ENCODE results near the gene MAD1L1. TPM values are rescaled to one million over a fixed set of nuclear protein-coding genes. Genes with fewer than 3 reads are reported as not detected.

MAD1L1 gene
- polyA plus RNA-seq, 6 donors from 2014 or later: 109 to 209 (median 158) TPM

DNA sequence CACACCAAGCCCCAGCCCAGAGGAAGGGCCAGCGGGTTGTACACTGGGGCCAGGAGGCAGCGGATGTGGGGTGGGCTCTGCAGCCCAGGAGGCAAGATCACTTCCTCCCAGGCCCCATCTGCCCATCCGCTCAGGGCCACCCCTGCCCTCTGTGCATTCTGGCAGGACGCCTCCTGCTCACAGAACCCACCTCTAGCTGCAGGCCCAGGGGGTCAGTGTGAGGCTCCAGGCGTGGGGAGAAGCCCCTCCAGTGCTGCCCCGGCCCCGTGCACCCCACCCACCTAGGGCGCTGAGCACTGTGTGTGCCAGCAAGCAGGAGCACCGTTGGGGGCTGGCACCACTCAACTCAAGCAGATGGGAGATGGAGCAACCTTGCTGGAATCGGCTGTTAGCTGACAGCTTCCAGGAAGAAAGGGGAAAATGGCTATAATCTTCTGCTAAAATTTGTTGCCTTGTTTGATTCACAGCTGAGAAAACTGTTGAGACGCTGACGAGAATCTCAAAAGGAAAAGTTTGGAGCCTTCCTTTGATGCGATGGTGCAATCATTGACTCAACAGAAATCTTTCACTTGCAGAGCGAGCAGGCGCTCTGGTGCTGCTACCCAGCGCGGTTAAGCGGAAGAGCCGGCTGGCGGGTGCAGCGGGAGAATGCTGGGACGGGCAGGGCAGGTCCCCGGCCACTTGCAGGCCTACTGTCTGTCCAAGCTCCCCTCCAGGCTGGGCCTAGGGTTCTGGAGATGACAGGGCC lies 286.5 kb downstream of the MAD1L1 start:
- peak overlapping the region in 1 of 6 donors; percentile 27 for H3K27ac Mint-ChIP-seq
- peaks cover 8 to 23% (median 22%) of the 10 kb centered on the region in 3 donors for H3K4me1 Mint-ChIP-seq
- H3K9me3 Mint-ChIP-seq: no peaks in the 10 kb centered on the region
- no peak overlapping the region for H3K4me3 Mint-ChIP-seq
- no peak for DNase-seq
- ATAC-seq (ENCODE audit: low read depth in 2 of 2): no peak
- H3K36me3 Mint-ChIP-seq: no peaks in the 10 kb centered on the region
- H3K27me3 Mint-ChIP-seq: no peaks in the 10 kb centered on the region

DNA sequence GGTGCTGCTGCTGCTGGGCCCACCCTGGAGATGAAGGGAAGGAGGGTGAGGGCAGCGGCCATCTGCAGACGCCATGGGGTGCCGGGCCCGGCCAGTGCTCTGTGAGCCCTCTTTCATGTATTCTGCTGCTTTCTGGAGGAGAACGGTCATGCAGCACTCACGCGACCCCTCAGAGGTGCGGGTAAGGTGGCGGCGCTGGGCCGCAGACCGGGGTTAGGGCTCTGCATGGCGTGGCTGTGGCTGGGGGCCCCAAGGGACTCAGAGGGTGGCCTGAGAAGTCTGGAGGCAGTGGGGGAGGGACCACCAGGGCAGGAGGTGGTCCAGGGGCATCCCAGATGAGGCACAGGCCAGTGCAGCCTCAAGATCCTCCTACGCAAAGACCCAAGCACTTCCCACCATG lies 287.2 kb downstream of the MAD1L1 start:
- Mint-ChIP-seq H3K36me3 (no peaks in the 10 kb centered on the region), H3K4me1 (peaks cover 12 to 27% (median 25%) of the 10 kb centered on the region in 3 donors), H3K4me3 (no peak overlapping the region), H3K27ac (peak overlapping the region in 1 of 6 donors; percentile 52), H3K27me3 (no peaks in the 10 kb centered on the region), H3K9me3 (no peaks in the 10 kb centered on the region)
- ATAC-seq (ENCODE audit: low read depth in 2 of 2): no peak
- DNase-seq: no peak

DNA sequence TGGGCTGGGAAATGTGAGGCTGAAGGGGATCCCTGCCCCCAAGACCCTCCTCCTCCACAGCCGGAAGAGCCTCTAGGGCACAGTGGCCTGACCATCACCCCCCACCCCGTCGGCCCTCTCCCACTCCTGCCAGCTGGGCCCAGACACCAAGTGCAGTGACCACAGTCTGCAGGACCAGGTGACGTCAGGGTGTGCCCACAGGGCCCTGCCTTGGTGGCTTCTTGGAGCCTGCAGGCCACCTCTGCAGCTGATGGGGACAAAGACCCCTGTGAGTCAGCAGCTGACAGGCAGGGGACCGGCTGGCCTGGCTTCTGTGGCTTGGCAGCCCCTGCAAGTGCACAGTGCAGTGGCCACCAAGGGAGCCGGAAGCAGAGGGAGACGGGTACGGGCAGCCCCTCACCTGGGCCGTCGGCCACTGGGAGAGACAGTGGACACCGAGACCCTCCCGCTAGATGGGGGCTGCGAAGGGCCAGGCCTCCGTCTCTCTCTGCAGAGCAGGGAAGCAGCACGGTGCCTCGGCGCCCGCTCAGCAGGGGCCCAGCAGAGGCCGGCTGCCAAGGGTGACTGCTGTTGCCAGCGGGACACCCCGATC lies 288.0 kb downstream of the MAD1L1 start:
- no peak for ATAC-seq (ENCODE audit: low read depth in 2 of 2)
- peak overlapping the region in 1 of 6 donors; percentile 99 for H3K27ac Mint-ChIP-seq
- peaks cover 20 to 29% (median 28%) of the 10 kb centered on the region in 3 donors for H3K4me1 Mint-ChIP-seq
- no peaks in the 10 kb centered on the region for H3K27me3 Mint-ChIP-seq
- DNase-seq: no peak
- H3K36me3 Mint-ChIP-seq: no peaks in the 10 kb centered on the region
- H3K9me3 Mint-ChIP-seq: no peaks in the 10 kb centered on the region
- H3K4me3 Mint-ChIP-seq: no peak overlapping the region

DNA sequence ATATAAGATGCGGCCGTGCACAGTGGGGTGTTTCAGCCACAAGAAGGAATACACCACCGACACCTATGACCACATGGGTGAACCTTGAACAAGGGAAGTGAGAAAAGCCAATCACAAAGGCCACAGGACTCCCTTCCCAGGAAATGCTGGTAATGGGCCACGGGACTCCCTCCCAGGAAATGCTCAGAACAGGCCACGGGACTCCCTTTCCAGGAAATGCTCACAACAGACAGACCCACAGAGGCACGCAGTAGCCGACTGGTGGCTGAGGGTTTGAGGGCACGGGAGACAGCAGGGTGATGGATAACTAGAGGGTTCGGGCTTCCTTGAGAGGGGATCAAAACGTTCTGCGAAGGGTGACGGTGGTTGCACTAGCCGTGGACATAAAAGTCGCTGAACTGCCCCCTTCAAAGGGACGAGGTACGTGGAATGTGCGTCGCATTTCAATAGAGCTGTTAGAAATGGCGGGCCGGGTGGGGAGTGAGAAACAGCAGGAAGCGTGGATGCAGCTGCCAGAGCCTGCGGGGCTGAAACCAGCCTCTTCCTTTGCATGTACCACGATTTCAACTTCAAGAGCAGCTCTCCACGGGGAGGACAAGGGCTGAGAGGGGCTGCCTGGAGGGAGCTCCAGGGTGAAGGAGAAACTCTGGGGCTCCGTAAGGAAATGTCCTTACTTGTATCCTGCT lies 288.7 kb downstream of the MAD1L1 start:
- ATAC-seq (ENCODE audit: low read depth in 2 of 2) (no peak), DNase-seq (no peak)
- H3K27ac Mint-ChIP-seq: peak overlapping the region in 5 of 6 donors; percentile 19 to 99 (median 47)
- H3K4me1 Mint-ChIP-seq: peaks cover 26 to 34% (median 32%) of the 10 kb centered on the region in 3 donors
- no peaks in the 10 kb centered on the region for H3K9me3 Mint-ChIP-seq
- no peaks in the 10 kb centered on the region for H3K36me3 Mint-ChIP-seq
- H3K27me3 Mint-ChIP-seq: no peaks in the 10 kb centered on the region
- peak overlapping the region in 1 of 8 donors; percentile 15 for H3K4me3 Mint-ChIP-seq

DNA sequence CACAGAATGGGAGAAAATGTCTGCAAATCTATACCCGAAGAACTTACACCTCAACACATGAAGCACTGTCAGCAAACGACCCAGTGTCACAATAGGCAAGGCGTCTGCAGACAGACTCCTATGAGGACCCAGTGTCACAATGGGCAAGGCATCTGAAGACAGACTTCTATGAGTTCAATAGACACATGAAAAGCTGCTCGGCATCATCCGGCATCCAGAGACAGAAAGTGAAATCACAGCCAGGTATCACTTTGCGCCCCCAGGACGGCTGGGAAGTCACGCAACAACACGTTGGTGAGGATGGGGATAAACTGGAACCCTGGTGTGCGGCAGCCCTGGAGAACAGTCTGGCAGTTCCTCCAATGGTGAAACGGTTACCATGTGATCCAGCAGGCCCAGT lies 289.4 kb downstream of the MAD1L1 start:
- DNase-seq (no peak), ATAC-seq (ENCODE audit: low read depth in 2 of 2) (no peak)
- Mint-ChIP-seq H3K27me3 (no peaks in the 10 kb centered on the region), H3K27ac (peak overlapping the region; percentile 21 to 99 (median 88)), H3K4me3 (peak overlapping the region in 1 of 8 donors; percentile 47), H3K36me3 (peaks cover 0 to 3% of the 10 kb centered on the region in 2 donors), H3K4me1 (peaks cover 34 to 42% (median 39%) of the 10 kb centered on the region in 3 donors), H3K9me3 (no peaks in the 10 kb centered on the region)

DNA sequence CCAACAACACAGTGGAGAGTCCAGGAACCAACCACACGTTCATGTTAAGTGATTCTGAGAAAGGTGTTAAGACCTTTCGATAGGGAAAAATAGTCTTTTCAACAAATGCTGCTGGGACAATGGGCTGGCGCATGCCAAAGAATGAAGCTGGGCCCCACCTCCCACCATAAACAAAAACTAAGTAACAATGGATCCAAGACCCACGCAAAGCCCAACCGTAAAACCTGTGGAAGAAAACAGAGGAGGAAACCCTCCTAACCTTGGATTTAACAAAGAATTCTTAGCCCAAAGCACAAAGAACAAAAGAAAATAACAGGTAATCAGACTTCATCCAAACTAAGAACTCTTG lies 289.8 kb downstream of the MAD1L1 start:
- Mint-ChIP-seq H3K27ac (peak overlapping the region; percentile 21 to 99 (median 88)), H3K4me3 (peak overlapping the region in 3 of 8 donors; percentile 20 to 47 (median 22)), H3K27me3 (no peaks in the 10 kb centered on the region), H3K36me3 (peaks cover 0 to 7% of the 10 kb centered on the region in 2 donors), H3K9me3 (no peaks in the 10 kb centered on the region), H3K4me1 (peaks cover 37 to 46% (median 43%) of the 10 kb centered on the region in 3 donors)
- no peak for DNase-seq
- ATAC-seq (ENCODE audit: low read depth in 2 of 2): no peak

DNA sequence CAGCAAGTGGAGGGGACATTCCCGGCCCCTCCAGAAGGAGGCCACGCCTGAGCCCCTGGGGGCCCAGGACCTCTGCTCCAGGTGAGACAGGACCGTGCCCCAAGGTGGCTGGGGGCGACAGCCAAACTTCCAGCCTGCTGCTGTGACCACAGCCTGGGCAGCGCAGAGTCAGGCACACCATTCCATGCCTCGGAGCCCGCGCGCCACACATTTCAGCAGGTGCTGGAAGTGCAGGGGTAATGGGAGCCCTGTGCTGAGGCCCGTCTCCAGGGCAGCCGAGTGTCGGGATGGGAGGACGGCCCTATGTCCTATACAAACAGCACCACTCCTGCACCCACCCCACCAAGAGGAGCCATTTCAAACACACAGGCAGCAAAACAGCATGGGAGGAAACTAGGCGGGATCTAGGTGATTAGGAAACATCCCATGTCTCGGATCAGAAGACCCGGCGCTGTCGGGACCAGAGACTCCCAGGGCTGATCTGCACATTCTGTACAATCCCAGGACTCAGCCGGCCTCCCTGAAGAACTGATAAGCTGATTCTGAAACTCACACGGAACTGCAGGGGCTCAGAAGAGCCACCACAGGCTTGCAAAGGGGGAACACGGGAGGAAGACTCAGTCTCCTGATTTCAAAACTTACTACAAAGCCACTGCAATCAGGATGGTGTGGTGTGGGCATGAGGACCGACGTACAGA lies 290.4 kb downstream of the MAD1L1 start:
- no peaks in the 10 kb centered on the region for H3K9me3 Mint-ChIP-seq
- no peak for DNase-seq
- peaks cover 0 to 8% of the 10 kb centered on the region in 2 donors for H3K36me3 Mint-ChIP-seq
- H3K4me3 Mint-ChIP-seq: peak overlapping the region in 7 of 8 donors; percentile 10 to 72 (median 41)
- ATAC-seq (ENCODE audit: low read depth in 2 of 2): no peak
- no peaks in the 10 kb centered on the region for H3K27me3 Mint-ChIP-seq
- H3K4me1 Mint-ChIP-seq: peaks cover 37 to 47% (median 40%) of the 10 kb centered on the region in 3 donors
- peak overlapping the region; percentile 85 to 99 (median 91) for H3K27ac Mint-ChIP-seq

DNA sequence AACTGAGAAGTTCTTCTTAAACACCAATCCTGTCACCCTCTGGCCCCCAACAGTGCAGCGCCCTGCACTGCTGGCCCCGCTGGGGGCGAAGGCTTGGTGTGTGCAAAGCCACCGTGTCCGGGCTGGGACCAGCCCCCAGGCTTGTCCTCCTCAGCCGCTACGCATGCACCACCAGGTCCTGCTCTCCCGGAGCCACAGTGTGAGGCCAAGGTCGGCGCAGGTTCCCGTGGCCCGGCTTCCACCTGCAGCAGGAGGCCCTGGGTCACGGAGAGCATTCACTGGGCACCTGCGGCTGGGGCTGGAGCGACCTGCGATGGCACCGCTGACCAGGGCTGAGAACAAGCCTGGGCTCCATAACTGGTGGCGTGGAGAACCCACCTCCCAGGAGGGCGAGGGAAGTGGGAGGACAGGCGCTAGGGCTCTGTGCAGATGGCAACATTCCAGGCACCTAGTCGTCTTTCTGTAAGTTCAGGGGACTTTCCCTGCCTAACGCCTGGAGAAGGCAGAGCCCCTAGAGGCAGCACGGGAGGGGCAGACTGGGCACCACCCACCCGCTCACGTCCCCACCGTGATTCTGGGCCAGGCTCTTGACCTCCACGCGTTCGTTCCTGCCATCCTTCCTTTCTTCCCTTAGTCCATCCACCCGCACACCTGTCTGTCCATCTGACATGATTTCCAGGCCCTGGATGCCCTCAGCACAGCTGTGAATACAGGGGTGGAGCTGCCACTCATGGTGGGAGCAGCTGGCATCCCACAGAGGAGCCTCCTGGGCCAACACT lies 291.1 kb downstream of the MAD1L1 start:
- peaks cover 0 to 8% of the 10 kb centered on the region in 2 donors for H3K36me3 Mint-ChIP-seq
- DNase-seq: no peak
- peak overlapping the region in 6 of 8 donors; percentile 39 to 98 (median 83) for H3K4me3 Mint-ChIP-seq
- H3K4me1 Mint-ChIP-seq: peaks cover 37 to 52% (median 40%) of the 10 kb centered on the region in 3 donors
- no peaks in the 10 kb centered on the region for H3K9me3 Mint-ChIP-seq
- ATAC-seq (ENCODE audit: low read depth in 2 of 2): no peak
- H3K27me3 Mint-ChIP-seq: no peaks in the 10 kb centered on the region
- H3K27ac Mint-ChIP-seq: peak overlapping the region in 5 of 6 donors; percentile 90 to 99 (median 94)

DNA sequence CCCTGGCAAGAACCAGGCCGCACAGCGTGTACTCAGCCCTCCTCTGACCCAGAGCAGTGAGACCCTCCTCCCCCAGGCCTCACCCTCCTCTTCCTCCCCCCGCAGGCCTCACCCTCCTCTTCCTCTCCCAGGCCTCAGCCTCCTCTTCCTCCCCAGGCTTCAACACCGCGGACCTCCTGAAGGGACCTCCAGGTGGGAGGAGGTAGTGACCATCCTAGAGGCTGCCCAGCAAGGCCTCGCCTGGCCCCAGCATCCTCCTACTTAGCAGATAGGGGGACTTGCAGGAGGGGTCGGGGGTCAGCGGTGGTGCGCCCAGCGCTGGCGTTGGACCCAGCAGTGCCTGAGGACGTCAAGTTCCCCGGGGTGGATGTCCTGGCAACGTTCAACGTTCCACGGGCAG lies 291.9 kb downstream of the MAD1L1 start:
- Mint-ChIP-seq H3K27me3 (no peaks in the 10 kb centered on the region), H3K9me3 (no peaks in the 10 kb centered on the region), H3K4me3 (peak overlapping the region; percentile 90 to 98 (median 96)), H3K36me3 (peaks cover 0 to 8% of the 10 kb centered on the region in 2 donors), H3K4me1 (peaks cover 37 to 52% (median 42%) of the 10 kb centered on the region in 3 donors), H3K27ac (peak overlapping the region; percentile 97 to 100 (median 99))
- no peak for DNase-seq
- no peak for ATAC-seq (ENCODE audit: low read depth in 2 of 2)

DNA sequence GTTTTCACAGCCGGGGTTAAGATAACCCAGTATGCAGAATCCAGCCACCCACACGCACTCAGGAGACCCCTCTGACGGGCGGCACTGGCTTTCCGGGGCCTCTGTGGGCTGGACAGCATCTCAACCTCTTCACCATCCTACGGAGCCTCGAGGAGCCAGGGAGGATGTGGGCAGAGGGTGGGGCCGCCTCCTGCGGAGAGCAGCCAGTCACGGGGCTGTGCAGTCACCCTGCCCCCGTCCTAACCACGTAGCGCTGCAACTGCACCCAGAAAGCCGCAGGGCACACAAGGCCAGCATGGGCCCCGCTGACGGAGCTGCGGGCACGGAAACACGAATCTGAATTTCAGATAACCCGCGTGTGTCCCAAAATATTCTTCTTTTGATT lies 292.4 kb downstream of the MAD1L1 start:
- peak overlapping the region; percentile 97 to 100 (median 99) for H3K27ac Mint-ChIP-seq
- ATAC-seq (ENCODE audit: low read depth in 2 of 2) (peak; percentile 87 to 94), DNase-seq (peak; percentile 95)
- H3K27me3 Mint-ChIP-seq: no peaks in the 10 kb centered on the region
- peak overlapping the region; percentile 90 to 98 (median 96) for H3K4me3 Mint-ChIP-seq
- no peaks in the 10 kb centered on the region for H3K9me3 Mint-ChIP-seq
- H3K36me3 Mint-ChIP-seq: peaks cover 0 to 8% of the 10 kb centered on the region in 2 donors
- peaks cover 37 to 52% (median 44%) of the 10 kb centered on the region in 3 donors for H3K4me1 Mint-ChIP-seq

DNA sequence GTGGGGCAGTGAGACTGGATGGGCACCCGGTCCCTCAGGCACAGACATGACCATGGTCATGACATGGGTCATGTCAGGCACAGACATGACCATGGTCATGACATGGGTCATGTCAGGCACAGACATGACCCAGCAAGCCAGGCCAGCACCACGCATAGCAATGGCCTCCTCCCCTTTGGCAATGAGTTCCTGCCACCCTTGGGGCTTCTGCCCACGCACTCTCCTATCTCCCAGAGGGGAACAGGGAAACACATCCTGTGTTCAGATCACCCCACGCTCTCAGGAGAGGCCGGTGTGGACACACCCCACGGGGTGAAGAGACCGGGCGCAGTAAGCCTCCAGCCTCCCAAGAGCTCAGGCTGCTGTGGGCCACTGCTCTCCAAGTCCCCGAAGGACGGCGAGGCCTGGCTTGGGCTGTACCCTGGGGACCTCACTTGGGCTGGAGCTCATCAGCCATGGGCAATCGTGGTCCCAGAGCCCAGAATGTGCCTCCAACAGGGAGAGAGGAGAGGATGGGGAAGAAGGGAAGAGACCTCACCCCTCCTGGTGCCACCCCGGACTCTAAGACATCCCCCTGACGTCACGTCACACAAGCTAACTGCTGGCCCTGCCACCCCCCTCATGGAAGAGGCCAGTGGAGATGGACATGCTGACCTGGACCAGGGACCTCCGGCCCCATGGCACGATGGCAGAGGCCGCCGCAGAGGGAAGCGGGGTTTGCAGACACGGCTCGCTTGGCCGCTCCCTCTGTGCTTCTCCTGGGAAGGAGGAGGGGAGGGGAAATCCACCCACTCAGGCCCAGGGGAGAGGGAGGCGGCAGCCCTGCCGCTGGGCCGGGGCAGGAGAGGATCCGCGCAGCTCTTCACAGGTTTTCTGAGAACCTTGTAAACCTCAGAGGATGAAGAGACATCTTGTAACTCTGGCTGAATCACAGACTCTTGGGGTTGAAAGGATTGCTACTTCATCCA lies 293.0 kb downstream of the MAD1L1 start:
- peaks cover 0 to 10% of the 10 kb centered on the region in 2 donors for H3K36me3 Mint-ChIP-seq
- peak; percentile 22 to 24 for ATAC-seq (ENCODE audit: low read depth in 2 of 2)
- H3K9me3 Mint-ChIP-seq: peaks cover 0 to 2% (median 0%) of the 10 kb centered on the region in 7 donors
- H3K4me3 Mint-ChIP-seq: peak overlapping the region; percentile 90 to 98 (median 96)
- DNase-seq: peak; percentile 49
- peak overlapping the region; percentile 97 to 100 (median 99) for H3K27ac Mint-ChIP-seq
- H3K4me1 Mint-ChIP-seq: peaks cover 39 to 55% (median 48%) of the 10 kb centered on the region in 3 donors
- no peaks in the 10 kb centered on the region for H3K27me3 Mint-ChIP-seq

Data from naive B cell (primary cell).